GM12891 (cell line): ENCODE measurements around the gene FAM3A.

ENCODE experiments used
- DNase-seq: peaks from one replicate; pipeline ENCODE4 v3.0.0; 2011; ENCODE audit warnings: low spot score; ENCODE audit not compliant: insufficient read length
- FAIRE-seq: peaks from 2 replicates; lab custom pipeline; 2011; peaks lifted over from hg19 to GRCh38; lab: Jason Lieb, UNC
- PAX5 ChIP-seq: IDR thresholded peaks from 2 replicates; pipeline ENCODE4 v1.6.1; 2011; ENCODE audit warnings: low read length, moderate library complexity, mild to moderate bottlenecking; ENCODE audit not compliant: insufficient read depth, severe bottlenecking
- POLR2A ChIP-seq: IDR thresholded peaks from 2 replicates; pipeline ENCODE4 v1.6.1; 2011; ENCODE audit warnings: low read depth, low read length, control low read depth
- POLR2AphosphoS5 ChIP-seq: IDR thresholded peaks from 2 replicates; pipeline ENCODE4 v1.6.1; 2011; ENCODE audit warnings: low read depth, low read length, control low read depth
- POU2F2 ChIP-seq: IDR thresholded peaks from 2 replicates; pipeline ENCODE4 v1.6.1; 2011; ENCODE audit warnings: low read depth, mild to moderate bottlenecking, control low read depth, low read length, moderate library complexity
- SPI1 ChIP-seq: IDR thresholded peaks from 2 replicates; pipeline ENCODE4 v1.6.1; 2011; ENCODE audit warnings: low read depth, low read length, control low read depth
- TAF1 ChIP-seq: IDR thresholded peaks from 2 replicates; pipeline ENCODE4 v1.6.1; 2011; ENCODE audit warnings: low read depth, low read length, control low read depth

FAM3A gene

DNA sequence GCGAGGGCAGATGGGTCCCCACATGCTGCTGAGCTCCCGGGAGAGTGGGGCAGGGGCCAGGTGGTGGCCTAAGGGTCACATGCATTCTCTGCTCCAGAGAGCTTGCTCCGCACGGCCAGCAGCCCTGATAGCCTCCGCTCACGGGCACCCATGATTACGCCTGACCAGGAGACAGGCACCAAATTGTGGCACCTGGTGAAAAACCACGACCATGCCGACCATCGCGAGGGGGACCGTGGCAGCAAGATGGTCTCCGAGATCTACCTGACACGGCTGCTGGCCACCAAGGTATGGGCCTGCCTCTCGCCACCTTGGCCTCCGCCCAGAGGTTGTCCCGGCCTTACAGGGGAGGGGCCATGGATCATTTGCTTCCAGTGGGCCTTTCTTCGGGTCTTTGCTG, 46.2 kb downstream of the FAM3A start:
- TF ChIP-seq POU2F2 (no peak), TAF1 (no peak), PAX5 (no peak), POLR2A (no peak), SPI1 (no peak), POLR2AphosphoS5 (no peak)
- FAIRE-seq (no peak), DNase-seq (no peak)

- no peak for DNase-seq
- no peak for FAIRE-seq
- no peak for TF ChIP-seq PAX5
- TF ChIP-seq POU2F2, result no peak
- TF ChIP-seq POLR2AphosphoS5, result no peak
Observed at GRCh38 chrX:154469114-154469513, 46.9 kb downstream of the FAM3A start.

- DNase-seq (no peak), FAIRE-seq (no peak)
- TF ChIP-seq POU2F2 (no peak), POLR2A (no peak)
Observed at GRCh38 chrX:154468217-154468616, 47.8 kb downstream of the FAM3A start.

GRCh38 chrX:154467556-154467955, 48.5 kb downstream of the FAM3A start:
- TF ChIP-seq PAX5, result no peak
- no peak for TF ChIP-seq POU2F2
- TF ChIP-seq POLR2AphosphoS5, result no peak
- no peak for TF ChIP-seq TAF1
- TF ChIP-seq SPI1, result no peak
- no peak for TF ChIP-seq POLR2A
- DNase-seq (no peak), FAIRE-seq (no peak)

GRCh38 chrX:154466907-154467306, 49.1 kb downstream of the FAM3A start:
- FAIRE-seq, result no peak
- DNase-seq, result no peak
- TF ChIP-seq TAF1 (no peak), POLR2AphosphoS5 (no peak), POU2F2 (no peak), SPI1 (no peak), PAX5 (no peak), POLR2A (no peak)

DNA sequence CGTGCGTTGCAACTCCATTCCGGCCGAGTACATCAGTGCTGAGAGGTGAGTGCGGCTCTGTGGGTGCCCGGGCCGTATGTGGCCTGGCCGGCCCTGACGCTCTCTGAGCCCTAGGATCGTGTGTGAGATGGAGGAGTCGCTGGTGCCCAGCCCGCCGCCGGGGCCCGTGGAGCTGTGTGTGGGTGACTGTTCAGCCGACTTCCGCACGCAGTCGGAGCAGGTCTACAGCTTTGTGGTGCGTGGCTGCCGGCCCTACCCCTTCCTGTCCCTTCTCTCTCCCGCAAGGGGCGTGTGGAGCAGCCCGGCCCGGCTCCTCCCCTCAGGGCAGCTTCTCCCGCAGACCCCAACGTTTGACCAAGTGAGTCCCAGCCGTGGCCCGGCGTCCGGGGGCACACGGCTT, 50.0 kb downstream of the FAM3A start:
- FAIRE-seq, result no peak
- TF ChIP-seq POLR2A, result no peak
- no peak for TF ChIP-seq TAF1
- no peak for TF ChIP-seq POLR2AphosphoS5
- TF ChIP-seq PAX5, result no peak
- no peak for TF ChIP-seq SPI1
- TF ChIP-seq POU2F2, result no peak

DNA sequence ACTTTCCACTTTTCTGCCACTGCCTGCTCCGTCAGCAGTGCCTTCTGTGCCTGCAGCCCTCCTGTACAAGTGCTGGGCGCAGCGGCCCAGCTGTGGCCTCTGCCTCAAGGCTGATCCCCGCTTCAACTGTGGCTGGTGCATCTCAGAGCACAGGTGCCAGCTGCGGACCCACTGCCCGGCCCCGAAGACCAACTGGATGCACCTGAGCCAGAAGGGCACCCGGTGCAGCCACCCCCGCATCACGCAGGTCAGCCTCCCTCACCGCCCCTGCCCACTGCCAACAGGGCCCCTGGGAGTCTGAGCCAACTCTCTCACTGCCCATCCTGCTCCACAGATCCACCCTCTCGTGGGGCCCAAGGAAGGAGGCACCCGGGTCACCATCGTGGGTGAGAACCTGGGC, 50.4 kb downstream of the FAM3A start:
- DNase-seq, result no peak
- no peak for FAIRE-seq
- TF ChIP-seq TAF1 (no peak), POLR2A (no peak)

More for the DNA sequence above, 50.0 kb downstream of the FAM3A start:
- no peak for DNase-seq

- no peak for FAIRE-seq
- TF ChIP-seq POLR2A (no peak), POU2F2 (no peak), PAX5 (no peak), TAF1 (no peak), SPI1 (no peak), POLR2AphosphoS5 (no peak)
- no peak for DNase-seq
Observed at GRCh38 chrX:154464806-154465365, 51.1 kb downstream of the FAM3A start.

DNA sequence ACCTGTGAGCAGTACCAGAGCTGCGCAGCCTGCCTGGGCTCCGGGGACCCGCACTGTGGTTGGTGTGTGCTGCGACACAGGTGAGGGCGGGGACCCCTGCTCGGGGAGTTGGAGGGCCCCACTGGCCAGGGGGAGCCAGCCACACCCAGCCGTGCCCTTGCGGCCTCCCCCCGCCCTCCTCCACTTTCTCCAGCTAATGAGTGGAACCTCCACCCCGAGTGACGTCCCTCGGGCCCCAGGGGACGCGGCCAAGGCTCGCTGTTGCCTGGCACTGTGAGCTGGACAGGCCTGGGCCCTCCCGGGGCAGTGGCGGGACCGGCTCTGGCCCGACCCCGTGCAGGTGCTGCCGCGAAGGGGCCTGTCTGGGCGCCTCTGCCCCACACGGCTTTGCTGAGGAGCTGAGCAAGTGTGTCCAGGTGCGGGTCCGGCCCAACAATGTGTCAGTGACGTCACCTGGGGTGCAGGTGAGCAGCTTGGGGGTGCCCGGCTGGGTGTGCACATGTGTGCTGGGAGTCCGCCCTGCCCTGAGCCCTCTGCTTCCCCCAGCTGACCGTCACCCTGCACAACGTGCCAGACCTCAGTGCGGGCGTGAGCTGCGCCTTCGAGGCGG, 52.3 kb downstream of the FAM3A start:
- FAIRE-seq, result no peak
- TF ChIP-seq SPI1 (no peak), TAF1 (no peak), POLR2AphosphoS5 (no peak), POU2F2 (no peak), PAX5 (no peak), POLR2A (no peak)
- no peak for DNase-seq

- TF ChIP-seq POU2F2, result no peak
- no peak for TF ChIP-seq SPI1
- TF ChIP-seq POLR2A, result no peak
- TF ChIP-seq PAX5, result no peak
- no peak for TF ChIP-seq TAF1
- TF ChIP-seq POLR2AphosphoS5, result no peak
- FAIRE-seq, result no peak
- no peak for DNase-seq
Observed at GRCh38 chrX:154462396-154462795, 53.6 kb downstream of the FAM3A start.

GRCh38 chrX:154460326-154460725, 55.7 kb downstream of the FAM3A start:
- no peak for TF ChIP-seq POLR2AphosphoS5
- no peak for TF ChIP-seq POU2F2
- no peak for TF ChIP-seq PAX5
- no peak for TF ChIP-seq POLR2A
- TF ChIP-seq TAF1, result no peak
- TF ChIP-seq SPI1, result no peak
- DNase-seq, result no peak
- FAIRE-seq, result peak; percentile 13
